Peyer's patch (tissue), 4 donors: Measurements from ENCODE around the gene ANKRD9.

Experiments
- POLR2A ChIP-seq, 2 donors: fragments of 450-650 bp; IDR thresholded peaks; one replicate each; pipeline ENCODE4 v1.5.1; 2017; ENCODE audit warnings: antibody characterized with exemption in 2 of 2, mild to moderate bottlenecking in 2 of 2, moderate library complexity in 2 of 2
- TF ChIP-seq, protein P1 (sequence below), 6 experiments: fragments of 450-650 bp in 4 of 6; fragments of 200-600 bp in 2 of 6; sonication (generic) in 1 of 6; IDR thresholded peaks; one replicate each; pipeline ENCODE4 v1.5.1; 2017 to 2019; ENCODE audit warnings: antibody characterized with exemption in 6 of 6, mild to moderate bottlenecking in 3 of 6, moderate library complexity in 1 of 6

DNA sequence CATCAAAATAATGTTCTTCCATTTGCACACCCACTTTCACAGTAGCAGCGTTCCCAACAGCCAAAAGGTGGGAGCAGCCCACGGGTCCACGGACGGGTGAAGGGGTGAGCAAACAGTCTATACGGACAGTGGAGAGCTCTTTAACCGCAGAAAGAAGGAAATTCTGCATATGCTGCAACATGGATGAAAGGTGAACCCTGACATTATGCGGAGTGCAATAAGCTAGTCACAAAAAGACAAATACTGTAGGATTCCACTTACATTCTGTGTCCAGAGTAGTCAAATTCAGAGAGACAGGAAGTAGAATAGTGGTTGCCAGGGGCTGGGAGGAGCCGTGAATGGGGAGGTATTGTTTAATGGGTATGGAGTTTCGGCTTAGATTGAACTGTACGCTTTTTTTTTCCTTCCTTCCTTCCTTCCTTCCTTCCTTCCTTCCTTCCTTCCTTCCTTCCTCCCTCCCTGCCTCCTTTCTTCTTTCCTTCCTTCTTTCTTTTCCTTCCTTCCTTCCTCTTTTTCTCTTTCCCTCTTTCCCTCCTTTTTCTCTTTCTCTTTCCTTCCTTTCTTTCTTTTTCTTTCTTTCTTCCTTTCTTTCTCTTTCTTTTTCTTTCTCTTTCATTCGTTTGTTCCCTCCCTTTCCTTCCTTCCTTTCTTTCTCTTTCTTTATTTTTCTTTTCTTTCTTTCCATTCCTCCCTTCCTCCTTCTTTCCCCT lies 15.8 kb upstream of the ANKRD9 start:
- TF ChIP-seq, protein P1, sequence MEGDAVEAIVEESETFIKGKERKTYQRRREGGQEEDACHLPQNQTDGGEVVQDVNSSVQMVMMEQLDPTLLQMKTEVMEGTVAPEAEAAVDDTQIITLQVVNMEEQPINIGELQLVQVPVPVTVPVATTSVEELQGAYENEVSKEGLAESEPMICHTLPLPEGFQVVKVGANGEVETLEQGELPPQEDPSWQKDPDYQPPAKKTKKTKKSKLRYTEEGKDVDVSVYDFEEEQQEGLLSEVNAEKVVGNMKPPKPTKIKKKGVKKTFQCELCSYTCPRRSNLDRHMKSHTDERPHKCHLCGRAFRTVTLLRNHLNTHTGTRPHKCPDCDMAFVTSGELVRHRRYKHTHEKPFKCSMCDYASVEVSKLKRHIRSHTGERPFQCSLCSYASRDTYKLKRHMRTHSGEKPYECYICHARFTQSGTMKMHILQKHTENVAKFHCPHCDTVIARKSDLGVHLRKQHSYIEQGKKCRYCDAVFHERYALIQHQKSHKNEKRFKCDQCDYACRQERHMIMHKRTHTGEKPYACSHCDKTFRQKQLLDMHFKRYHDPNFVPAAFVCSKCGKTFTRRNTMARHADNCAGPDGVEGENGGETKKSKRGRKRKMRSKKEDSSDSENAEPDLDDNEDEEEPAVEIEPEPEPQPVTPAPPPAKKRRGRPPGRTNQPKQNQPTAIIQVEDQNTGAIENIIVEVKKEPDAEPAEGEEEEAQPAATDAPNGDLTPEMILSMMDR (IDR thresholded peaks at IDR 0.05), result no peak
- TF ChIP-seq POLR2A (IDR thresholded peaks at IDR 0.05), result no peak
